ENCODE data around the gene CPT2. TPM values are rescaled to one million over a fixed set of nuclear protein-coding genes. Genes with fewer than 3 reads are reported as not detected.

CPT2 gene
- total RNA-seq, 4 donors from 2014 or later: 20.0 to 37.3 (median 27.1) TPM

GRCh38 chr1:53162621-53163020 is 34.0 kb upstream of the CPT2 start:
- intact Hi-C loops (cut with DNase I): no loop called here
- no peaks in the 10 kb centered on the region for H3K27me3 ChIP-seq
- TF ChIP-seq CTCF (IDR thresholded peaks at IDR 0.05) (no peak), POLR2A (IDR thresholded peaks at IDR 0.05) (no peak)
- H3K4me1 ChIP-seq: no peaks in the 10 kb centered on the region
- DNase-seq: no peak
- 64 to 78% methylated on average over 5 of the region's 5 CpGs for WGBS, 2 donors
- H3K4me3 ChIP-seq: no peak overlapping the region
- no peaks in the 10 kb centered on the region for H3K9me3 ChIP-seq
- H3K27ac ChIP-seq: no peak overlapping the region
- no peaks in the 10 kb centered on the region for H3K36me3 ChIP-seq

- TF ChIP-seq CTCF (IDR thresholded peaks at IDR 0.05) (no peak), POLR2A (IDR thresholded peaks at IDR 0.05) (no peak)
- H3K27ac ChIP-seq: no peak overlapping the region
- intact Hi-C loops (cut with DNase I): no loop called here
- no peak for DNase-seq
- WGBS, 2 donors: 78 to 80% methylated on average over 5 to 9 of the region's 10 CpGs
- no peaks in the 10 kb centered on the region for H3K27me3 ChIP-seq
- H3K9me3 ChIP-seq: no peaks in the 10 kb centered on the region
- no peaks in the 10 kb centered on the region for H3K4me1 ChIP-seq
- no peak overlapping the region for H3K4me3 ChIP-seq
- H3K36me3 ChIP-seq: no peaks in the 10 kb centered on the region
Measured at GRCh38 chr1:53163291-53163768, 33.3 kb upstream of the CPT2 start.

- no peaks in the 10 kb centered on the region for H3K4me1 ChIP-seq
- no peak for DNase-seq
- intact Hi-C loops (cut with DNase I): no loop called here
- no peak overlapping the region for H3K4me3 ChIP-seq
- 84 to 87% methylated on average over 5 of the region's 5 CpGs for WGBS, 2 donors
- H3K36me3 ChIP-seq: no peaks in the 10 kb centered on the region
- no peaks in the 10 kb centered on the region for H3K27me3 ChIP-seq
- no peak for TF ChIP-seq POLR2A (IDR thresholded peaks at IDR 0.05)
- no peak for TF ChIP-seq CTCF (IDR thresholded peaks at IDR 0.05)
- no peak overlapping the region for H3K27ac ChIP-seq
- no peaks in the 10 kb centered on the region for H3K9me3 ChIP-seq
Measured at GRCh38 chr1:53165408-53165961, 31.1 kb upstream of the CPT2 start.

GRCh38 chr1:53166366-53166765 is 30.3 kb upstream of the CPT2 start:
- intact Hi-C loops (cut with DNase I): no loop called here
- no peak for TF ChIP-seq POLR2A (IDR thresholded peaks at IDR 0.05)
- no peak for TF ChIP-seq CTCF (IDR thresholded peaks at IDR 0.05)
- WGBS, 2 donors: 72 to 78% methylated on average over 3 to 6 of the region's 6 CpGs

GRCh38 chr1:53166912-53167311 is 29.7 kb upstream of the CPT2 start:
- WGBS, 2 donors: 69 to 81% methylated on average over 8 of the region's 8 CpGs
- H3K4me1 ChIP-seq: peaks cover 0 to 3% (median 0%) of the 10 kb centered on the region in 3 donors
- H3K27me3 ChIP-seq: no peaks in the 10 kb centered on the region
- no peak for DNase-seq
- H3K4me3 ChIP-seq: no peak overlapping the region
- H3K36me3 ChIP-seq: no peaks in the 10 kb centered on the region
- H3K27ac ChIP-seq: no peak overlapping the region
- no peaks in the 10 kb centered on the region for H3K9me3 ChIP-seq
- intact Hi-C loops (cut with DNase I): no loop called here
- TF ChIP-seq CTCF (IDR thresholded peaks at IDR 0.05) (no peak), POLR2A (IDR thresholded peaks at IDR 0.05) (no peak)

More at GRCh38 chr1:53166366-53166765, 30.3 kb upstream of the CPT2 start:
- Histone ChIP-seq H3K36me3 (no peaks in the 10 kb centered on the region), H3K9me3 (no peaks in the 10 kb centered on the region), H3K27ac (no peak overlapping the region), H3K4me1 (no peaks in the 10 kb centered on the region), H3K4me3 (no peak overlapping the region), H3K27me3 (no peaks in the 10 kb centered on the region)
- DNase-seq: no peak

Measured in esophagus squamous epithelium (tissue), 5 donors.